Spleen (tissue), 11 donors: Measurements from ENCODE around the gene COTL1. TPM values are rescaled to one million over a fixed set of nuclear protein-coding genes. Genes with fewer than 3 reads are reported as not detected.

Source experiments
- DNase-seq: peaks from one replicate; pipeline ENCODE4 v3.0.0-alpha.2; 2020
- H3K27ac ChIP-seq, 8 donors: fragments of 200-600 bp; sonication (generic) in 7 of 8; 1 replicate in 4 of 8; 2 replicates in 4 of 8; pipeline versions ENCODE4 v1.5.0 to v1.8.0; 2016 to 2021; ENCODE audit warnings: inconsistent platforms in 4 of 8, mild to moderate bottlenecking in 4 of 8, moderate library complexity in 1 of 8
- H3K27me3 ChIP-seq, 7 donors: fragments of 200-600 bp; sonication (generic) in 6 of 7; replicated peaks in 1 of 7; 1 replicate in 4 of 7; 2 replicates in 3 of 7; pipeline versions ENCODE4 v1.5.0 to v1.8.0; 2016 to 2021; ENCODE audit warnings: inconsistent platforms in 3 of 7, mild to moderate bottlenecking in 1 of 7
- H3K36me3 ChIP-seq, 6 donors: fragments of 200-600 bp; sonication (generic) in 5 of 6; 1 replicate in 4 of 6; 2 replicates in 2 of 6; pipeline versions ENCODE4 v1.5.0 to v1.8.0; 2016 to 2021; ENCODE audit warnings: inconsistent platforms in 2 of 6
- H3K4me1 ChIP-seq, 6 donors: fragments of 200-600 bp; sonication (generic) in 5 of 6; 1 replicate in 3 of 6; 2 replicates in 3 of 6; pipeline versions ENCODE4 v1.5.0 to v1.8.0; 2016 to 2021; ENCODE audit warnings: inconsistent platforms in 3 of 6
- H3K4me3 ChIP-seq, 8 donors: fragments of 200-600 bp; sonication (generic) in 7 of 8; 1 replicate in 4 of 8; 2 replicates in 4 of 8; pipeline versions ENCODE4 v1.5.0 to v1.8.0; 2016 to 2021; ENCODE audit warnings: inconsistent platforms in 4 of 8, mild to moderate bottlenecking in 4 of 8, moderate library complexity in 2 of 8
- H3K9me3 ChIP-seq, 8 donors: fragments of 200-600 bp; sonication (generic) in 7 of 8; 1 replicate in 4 of 8; 2 replicates in 4 of 8; pipeline versions ENCODE4 v1.5.0 to v1.8.0; 2016 to 2021; ENCODE audit warnings: inconsistent platforms in 4 of 8
- POLR2A ChIP-seq, 3 donors: fragments of 450-650 bp; IDR thresholded peaks; one replicate each; pipeline ENCODE4 v1.5.1; 2017; ENCODE audit warnings: antibody characterized with exemption in 3 of 3, mild to moderate bottlenecking in 1 of 3
- POLR2AphosphoS5 ChIP-seq, 3 donors: sonication (generic); formaldehyde crosslinking; IDR thresholded peaks; one replicate each; pipeline ENCODE4 v1.5.1; 2017; ENCODE audit warnings: antibody characterized with exemption in 3 of 3
- WGBS, 5 donors: extraction: QIAGEN DNeasy Blood & Tissue Kit in 3 of 5; methylation state at CpG; one replicate each; pipeline versions ENCODE4 v1.1.5 to v1.1.7; 2013 to 2018; 5-methylcytosine and 5-hydroxymethylcytosine counted together
- intact Hi-C: fragments of 100-400 bp; cut with DNase I; formaldehyde crosslinking; loops from one replicate; pipeline ENCODE4 v1.15.0; 2023; ENCODE audit warnings: low total_unique reads
- polyA plus RNA-seq, 3 donors: library from polyadenylated mRNA; stranded (reverse); fragments of 200-250 nt; gene quantifications; one replicate each; pipeline ENCODE4 v1.2.1, GENCODE V29; 2013
- total RNA-seq, 7 donors: library from RNA; depleted of rRNA in 3 of 7; stranded (reverse); fragments of >200 nt in 3 of 7; fragmentation: NEBNext Ultra II Directional in 4 of 7; extraction: Animal tissue kit (Norgen Biotek cat#: 25700) in 4 of 7; gene quantifications; one replicate each; pipeline versions ENCODE4 v1.1.0 to v1.2.1, GENCODE V29; 2016 to 2021
- TF ChIP-seq, protein P1 (sequence below), 11 experiments: fragments of 200-600 bp in 7 of 11; fragments of 450-650 bp in 4 of 11; sonication (generic) in 4 of 11; IDR thresholded peaks in 8 of 11; conservative IDR thresholded peaks in 3 of 11; 1 replicate in 7 of 11; 2 replicates in 4 of 11; pipeline versions ENCODE4 v1.4.0 to v1.8.0; 2016 to 2021; ENCODE audit warnings: antibody characterized with exemption in 11 of 11, inconsistent platforms in 4 of 11, mild to moderate bottlenecking in 1 of 11
- donor health status: healthy with polysubstance abuse.
- donor health status: DM: no; HTN: no; CAD: no; lungs with moderate emphysema.
- donor health status: DM: no; HTN: no; CAD: no.
- donor health status: Bipolar disorder and iron deficiency.
- donor health status: healthy.
- donor health status: DM: no; HTN: no; CAD: no.
- donor health status: DM: yes; HTN: yes; CAD: no.

Gene COTL1
- total and polyA plus RNA-seq, 10 donors, result 284 to 655 (median 397) TPM

DNA sequence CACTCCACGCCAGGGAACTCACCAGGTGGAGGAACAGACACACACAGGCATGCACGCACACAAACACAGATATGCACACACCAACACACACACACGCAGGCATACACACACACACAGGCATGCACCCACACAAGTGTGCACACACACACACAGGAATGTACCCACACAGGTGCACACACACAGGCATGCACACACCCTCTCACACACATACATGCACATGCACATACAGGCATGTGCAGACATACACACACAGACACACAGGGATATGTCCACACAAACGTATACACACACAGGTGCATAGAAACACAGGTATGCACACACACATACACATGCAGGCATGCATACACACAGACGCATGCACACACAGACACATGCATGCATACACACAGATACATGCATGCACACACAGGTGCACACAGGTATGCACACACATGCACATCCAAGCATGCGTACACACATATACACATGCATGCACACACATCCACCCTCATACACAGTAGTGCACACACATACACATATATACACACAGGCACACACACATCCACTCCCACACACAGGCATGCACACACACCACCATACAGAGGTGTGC lies 39.2 kb downstream of the COTL1 start:
- Histone ChIP-seq H3K27ac (no peak overlapping the region), H3K36me3 (peaks cover 0 to 87% (median 20%) of the 10 kb centered on the region in 6 donors), H3K9me3 (no peaks in the 10 kb centered on the region), H3K27me3 (no peaks in the 10 kb centered on the region), H3K4me3 (no peak overlapping the region), H3K4me1 (peaks cover 3 to 97% (median 51%) of the 10 kb centered on the region in 6 donors)
- intact Hi-C loops, result no loop called here
- 84 to 96% (median 91%) methylated on average over 4 to 6 of the region's 6 CpGs for WGBS, 5 donors
- TF ChIP-seq, protein P1, sequence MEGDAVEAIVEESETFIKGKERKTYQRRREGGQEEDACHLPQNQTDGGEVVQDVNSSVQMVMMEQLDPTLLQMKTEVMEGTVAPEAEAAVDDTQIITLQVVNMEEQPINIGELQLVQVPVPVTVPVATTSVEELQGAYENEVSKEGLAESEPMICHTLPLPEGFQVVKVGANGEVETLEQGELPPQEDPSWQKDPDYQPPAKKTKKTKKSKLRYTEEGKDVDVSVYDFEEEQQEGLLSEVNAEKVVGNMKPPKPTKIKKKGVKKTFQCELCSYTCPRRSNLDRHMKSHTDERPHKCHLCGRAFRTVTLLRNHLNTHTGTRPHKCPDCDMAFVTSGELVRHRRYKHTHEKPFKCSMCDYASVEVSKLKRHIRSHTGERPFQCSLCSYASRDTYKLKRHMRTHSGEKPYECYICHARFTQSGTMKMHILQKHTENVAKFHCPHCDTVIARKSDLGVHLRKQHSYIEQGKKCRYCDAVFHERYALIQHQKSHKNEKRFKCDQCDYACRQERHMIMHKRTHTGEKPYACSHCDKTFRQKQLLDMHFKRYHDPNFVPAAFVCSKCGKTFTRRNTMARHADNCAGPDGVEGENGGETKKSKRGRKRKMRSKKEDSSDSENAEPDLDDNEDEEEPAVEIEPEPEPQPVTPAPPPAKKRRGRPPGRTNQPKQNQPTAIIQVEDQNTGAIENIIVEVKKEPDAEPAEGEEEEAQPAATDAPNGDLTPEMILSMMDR (IDR thresholded peaks at IDR 0.05 in 8 of 11, conservative IDR thresholded peaks at IDR 0.05 in 3 of 11), result no peak
- no peak for TF ChIP-seq POLR2AphosphoS5 (IDR thresholded peaks at IDR 0.05)
- DNase-seq, result no peak

DNA sequence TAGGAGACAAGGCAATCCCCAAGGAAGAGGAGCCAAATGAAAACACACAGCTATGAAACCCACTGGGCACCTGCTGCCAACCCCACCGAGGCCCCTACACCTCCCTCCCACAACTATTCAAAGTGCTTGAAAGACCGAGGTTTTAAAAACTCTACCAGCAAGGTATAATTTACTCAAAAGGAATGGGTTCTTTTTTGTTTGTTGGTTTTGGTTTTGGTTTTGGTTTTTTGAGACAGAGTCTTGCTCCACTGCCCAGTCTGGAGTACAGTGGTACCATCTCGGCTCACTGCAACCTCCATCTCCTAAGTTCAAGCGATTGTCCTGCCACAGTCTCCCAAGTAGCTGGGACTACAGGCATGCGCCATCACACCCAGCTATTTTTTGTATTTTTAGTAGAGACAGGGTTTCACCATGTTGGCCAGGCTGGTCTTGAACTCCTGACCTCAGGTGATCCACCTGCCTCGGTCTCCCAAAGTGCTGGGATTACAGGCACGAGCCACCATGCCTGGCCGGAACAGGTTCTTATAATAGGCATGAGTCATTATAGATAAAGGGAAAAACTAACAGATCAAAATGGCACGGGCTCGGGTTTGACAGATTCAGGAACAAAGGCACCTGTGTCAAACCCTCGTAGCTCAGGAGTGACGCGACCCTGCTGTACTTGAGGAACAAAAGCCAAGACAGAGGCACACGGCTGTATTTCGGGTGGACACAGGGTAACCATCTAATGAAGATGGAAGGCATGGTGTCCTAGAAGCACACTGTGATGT lies 40.7 kb downstream of the COTL1 start:
- H3K9me3 ChIP-seq, result no peaks in the 10 kb centered on the region
- 84 to 91% (median 88%) methylated on average over 15 of the region's 15 CpGs for WGBS, 5 donors
- H3K36me3 ChIP-seq, result peaks cover 0 to 87% (median 19%) of the 10 kb centered on the region in 6 donors
- peaks cover 3 to 94% (median 50%) of the 10 kb centered on the region in 6 donors for H3K4me1 ChIP-seq
- TF ChIP-seq POLR2A (IDR thresholded peaks at IDR 0.05), result no peak
- no peaks in the 10 kb centered on the region for H3K27me3 ChIP-seq
- H3K27ac ChIP-seq, result peak overlapping the region in 3 of 8 donors; percentile 30 to 54 (median 44)
- no peak for DNase-seq
- H3K4me3 ChIP-seq, result no peak overlapping the region
- intact Hi-C loops, result no loop called here

DNA sequence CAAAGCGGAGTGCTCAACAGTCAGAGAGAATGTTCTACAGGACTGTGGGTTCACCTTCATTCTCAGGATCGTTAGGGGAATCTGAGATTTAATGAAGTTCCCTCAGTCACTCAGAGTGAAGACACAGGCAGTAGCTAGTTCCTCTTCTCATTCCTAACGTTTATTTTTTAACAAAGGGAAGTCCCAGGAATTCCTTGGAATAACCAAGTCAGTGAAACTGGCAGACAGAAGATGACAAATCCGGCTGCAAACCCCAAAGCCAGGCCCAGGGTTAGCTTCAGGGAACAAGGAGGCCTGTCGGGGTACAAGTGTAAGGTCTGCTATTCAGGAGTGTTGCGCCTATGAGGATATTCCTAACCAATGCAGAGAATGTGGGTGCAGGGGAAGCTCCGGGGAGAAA lies 42.0 kb downstream of the COTL1 start:
- no peak for DNase-seq
- Histone ChIP-seq H3K9me3 (peaks cover 0 to 5% (median 3%) of the 10 kb centered on the region in 8 donors), H3K4me1 (peaks cover 3 to 94% (median 47%) of the 10 kb centered on the region in 6 donors), H3K4me3 (no peak overlapping the region), H3K27me3 (no peaks in the 10 kb centered on the region), H3K27ac (peak overlapping the region in 2 of 8 donors; percentile 44 to 54), H3K36me3 (peaks cover 0 to 91% (median 26%) of the 10 kb centered on the region in 6 donors)
- WGBS, 5 donors, result 72 to 83% (median 77%) methylated on average over 7 of the region's 7 CpGs
- intact Hi-C loops, result no loop called here
- TF ChIP-seq, protein P1 (IDR thresholded peaks at IDR 0.05 in 8 of 11, conservative IDR thresholded peaks at IDR 0.05 in 3 of 11), result no peak
- TF ChIP-seq POLR2AphosphoS5 (IDR thresholded peaks at IDR 0.05) (no peak), POLR2A (IDR thresholded peaks at IDR 0.05) (no peak)

DNA sequence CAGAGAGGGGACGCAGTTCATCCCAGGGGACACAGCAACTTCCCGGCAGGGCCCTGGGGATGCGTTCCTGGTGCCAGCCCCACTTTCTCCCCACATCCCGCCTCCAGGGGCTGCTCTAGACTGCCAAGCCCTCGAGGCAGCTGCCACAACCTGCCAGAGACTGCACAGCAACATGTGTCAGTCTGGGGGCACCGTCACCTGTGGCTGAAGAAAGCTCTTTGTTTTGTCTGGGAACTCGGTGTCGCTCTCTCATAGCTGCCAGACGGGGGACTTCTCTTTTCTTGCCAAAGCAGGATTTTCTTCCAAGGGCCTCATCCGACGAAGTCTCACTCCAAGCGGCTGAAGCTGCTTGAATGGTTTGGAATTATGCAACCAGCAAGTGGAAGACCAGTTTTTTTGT lies 43.7 kb downstream of the COTL1 start:
- peak overlapping the region in 2 of 8 donors; percentile 13 to 34 for H3K27ac ChIP-seq
- DNase-seq, result no peak
- H3K36me3 ChIP-seq, result peaks cover 0 to 89% (median 18%) of the 10 kb centered on the region in 6 donors
- TF ChIP-seq POLR2AphosphoS5 (IDR thresholded peaks at IDR 0.05) (peak in 2 of 3 donors; percentile 29 to 57), POLR2A (IDR thresholded peaks at IDR 0.05) (no peak)
- peaks cover 0 to 15% (median 13%) of the 10 kb centered on the region in 8 donors for H3K9me3 ChIP-seq
- no peak overlapping the region for H3K4me3 ChIP-seq
- WGBS, 5 donors, result 85 to 91% (median 89%) methylated on average over 11 to 12 of the region's 12 CpGs
- H3K27me3 ChIP-seq, result no peaks in the 10 kb centered on the region
- intact Hi-C loops, result no loop called here
- peaks cover 3 to 95% (median 46%) of the 10 kb centered on the region in 6 donors for H3K4me1 ChIP-seq

DNA sequence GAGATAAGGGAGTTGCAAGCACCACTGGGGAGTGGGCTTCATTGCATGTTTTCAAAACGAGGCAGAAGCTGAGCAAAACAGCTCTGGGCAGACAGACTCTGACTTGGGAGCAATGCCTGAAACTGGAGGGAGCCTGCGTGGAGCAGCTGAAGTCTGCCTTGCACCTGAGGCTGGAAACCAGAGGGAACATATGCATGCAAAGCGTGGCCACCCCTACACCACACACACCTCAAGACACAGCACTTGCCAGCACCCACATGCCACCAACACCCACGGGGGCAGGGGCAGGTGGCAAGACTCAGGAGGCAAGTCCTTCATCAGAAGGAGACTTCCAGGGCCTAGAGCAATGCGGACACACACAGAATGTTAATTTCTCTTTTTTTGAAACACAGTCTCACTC lies 45.8 kb downstream of the COTL1 start:
- H3K4me1 ChIP-seq, result peaks cover 3 to 94% (median 45%) of the 10 kb centered on the region in 6 donors
- H3K27ac ChIP-seq, result peak overlapping the region in 3 of 8 donors; percentile 6 to 72 (median 28)
- WGBS, 5 donors, result 68 to 77% (median 73%) methylated on average over 5 of the region's 5 CpGs
- intact Hi-C loops, result no loop called here
- peaks cover 0 to 15% (median 13%) of the 10 kb centered on the region in 8 donors for H3K9me3 ChIP-seq
- H3K27me3 ChIP-seq, result no peaks in the 10 kb centered on the region
- no peak for TF ChIP-seq POLR2A (IDR thresholded peaks at IDR 0.05)
- TF ChIP-seq, protein P1 (IDR thresholded peaks at IDR 0.05 in 8 of 11, conservative IDR thresholded peaks at IDR 0.05 in 3 of 11), result no peak
- TF ChIP-seq POLR2AphosphoS5 (IDR thresholded peaks at IDR 0.05), result peak in 1 of 3 donors; percentile 12
- DNase-seq, result no peak
- no peak overlapping the region for H3K4me3 ChIP-seq
- H3K36me3 ChIP-seq, result peaks cover 0 to 95% (median 23%) of the 10 kb centered on the region in 6 donors
